Body of pancreas (tissue), 4 donors: ENCODE measurements around the gene DUSP6.

ENCODE experiments used
- CTCF ChIP-seq, 7 experiments: fragments of 450-650 bp in 4 of 7; fragments of 200-600 bp in 3 of 7; sonication (generic) in 3 of 7; IDR thresholded peaks; one replicate each; pipeline ENCODE4 v1.5.1; 2016 to 2019; ENCODE audit warnings: antibody characterized with exemption in 7 of 7
- POLR2A ChIP-seq, 3 donors: fragments of 450-650 bp; IDR thresholded peaks; one replicate each; pipeline ENCODE4 v1.6.1; 2016; ENCODE audit warnings: antibody characterized with exemption in 3 of 3, mild to moderate bottlenecking in 2 of 3

GRCh38 chr12:89363084-89363483 lies 10.8 kb upstream of the DUSP6 start:
- TF ChIP-seq CTCF (IDR thresholded peaks at IDR 0.05) (no peak), POLR2A (IDR thresholded peaks at IDR 0.05) (no peak)
